ENCODE data around the gene CDC16.

Gene CDC16

DNA sequence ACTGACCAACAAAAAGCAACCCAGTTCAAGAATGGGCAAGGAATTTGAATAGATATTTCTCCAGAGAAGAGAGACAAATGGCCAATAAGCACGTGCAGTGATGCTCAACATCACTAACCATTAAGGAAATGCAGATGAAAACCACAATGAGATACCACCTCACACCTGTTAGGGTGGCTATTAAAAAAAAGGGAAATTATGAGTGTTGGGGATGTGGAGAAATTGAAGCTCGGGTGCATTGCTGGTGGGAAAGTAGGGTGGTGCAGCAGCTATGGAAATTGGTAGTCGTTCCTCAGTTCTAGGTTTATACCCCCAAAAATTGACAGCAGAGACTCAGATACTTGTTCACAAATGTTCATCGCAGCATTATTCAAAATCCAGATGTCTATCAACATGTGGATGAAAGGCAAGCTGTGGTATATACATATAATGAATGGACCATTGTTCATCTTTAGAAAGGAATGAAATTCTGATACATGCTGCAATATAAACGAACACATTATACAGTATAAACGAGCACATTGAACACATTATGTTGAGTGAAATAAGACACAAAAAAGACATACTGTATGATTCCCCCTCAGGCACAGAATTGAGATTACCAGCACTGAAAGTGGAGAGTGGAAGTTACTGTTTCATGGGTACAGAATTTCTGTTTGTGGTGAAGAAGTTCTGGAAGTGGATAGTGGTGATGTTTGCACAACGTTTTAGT, 80.5 kb downstream of the CDC16 start:
- H3K4me1 ChIP-seq (ENCODE audit: low read length): peaks cover 32% of the 10 kb centered on the region
- peak overlapping the region; percentile 93 for H3K9ac ChIP-seq (ENCODE audit: low read length)
- H3K9me3 ChIP-seq (ENCODE audit: insufficient read depth, low read length): no peaks in the 10 kb centered on the region
- peaks cover 52% of the 10 kb centered on the region for H4K20me1 ChIP-seq (ENCODE audit: insufficient read depth, low read length)
- TF ChIP-seq EZH2phosphoT487 (IDR thresholded peaks at IDR 0.05; ENCODE audit: low read depth): no peak
- TF ChIP-seq, protein P1, sequence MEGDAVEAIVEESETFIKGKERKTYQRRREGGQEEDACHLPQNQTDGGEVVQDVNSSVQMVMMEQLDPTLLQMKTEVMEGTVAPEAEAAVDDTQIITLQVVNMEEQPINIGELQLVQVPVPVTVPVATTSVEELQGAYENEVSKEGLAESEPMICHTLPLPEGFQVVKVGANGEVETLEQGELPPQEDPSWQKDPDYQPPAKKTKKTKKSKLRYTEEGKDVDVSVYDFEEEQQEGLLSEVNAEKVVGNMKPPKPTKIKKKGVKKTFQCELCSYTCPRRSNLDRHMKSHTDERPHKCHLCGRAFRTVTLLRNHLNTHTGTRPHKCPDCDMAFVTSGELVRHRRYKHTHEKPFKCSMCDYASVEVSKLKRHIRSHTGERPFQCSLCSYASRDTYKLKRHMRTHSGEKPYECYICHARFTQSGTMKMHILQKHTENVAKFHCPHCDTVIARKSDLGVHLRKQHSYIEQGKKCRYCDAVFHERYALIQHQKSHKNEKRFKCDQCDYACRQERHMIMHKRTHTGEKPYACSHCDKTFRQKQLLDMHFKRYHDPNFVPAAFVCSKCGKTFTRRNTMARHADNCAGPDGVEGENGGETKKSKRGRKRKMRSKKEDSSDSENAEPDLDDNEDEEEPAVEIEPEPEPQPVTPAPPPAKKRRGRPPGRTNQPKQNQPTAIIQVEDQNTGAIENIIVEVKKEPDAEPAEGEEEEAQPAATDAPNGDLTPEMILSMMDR (IDR thresholded peaks at IDR 0.05; ENCODE audit: low read depth, low read length): no peak
- H2AFZ ChIP-seq (ENCODE audit: low read depth, low read length): no peak overlapping the region
- peak overlapping the region; percentile 91 for H3K27ac ChIP-seq (ENCODE audit: low read length)
- no peaks in the 10 kb centered on the region for H3K27me3 ChIP-seq (ENCODE audit: low read depth, low read length)
- peaks cover 29% of the 10 kb centered on the region for H3K36me3 ChIP-seq (replicated peaks; ENCODE audit: low read depth, low read length)
- peak overlapping the region; percentile 89 for H3K4me2 ChIP-seq (ENCODE audit: low read length)
- peaks cover 68% of the 10 kb centered on the region for H3K79me2 ChIP-seq (ENCODE audit: low read length)
- peak overlapping the region; percentile 88 for H3K4me3 ChIP-seq (ENCODE audit: low read length)

DNA sequence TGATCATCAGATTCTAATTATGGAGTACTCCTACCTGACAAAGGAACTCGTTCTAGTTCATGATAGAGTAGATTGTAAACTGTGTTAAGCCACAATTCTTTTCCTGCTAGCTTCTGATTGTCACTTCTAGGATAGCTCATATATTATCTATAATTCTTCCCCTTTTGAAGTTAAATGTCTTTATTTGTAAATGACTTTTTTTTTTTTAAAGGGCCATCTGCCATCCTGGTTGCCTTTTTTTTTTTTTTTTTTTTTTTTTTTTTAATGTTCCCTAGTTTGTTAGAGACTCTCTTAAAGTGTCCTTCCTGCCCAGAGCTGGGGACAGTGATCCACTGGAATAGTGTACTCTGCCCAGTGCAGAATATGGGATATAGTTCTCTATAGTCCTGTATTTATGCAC, 83.9 kb downstream of the CDC16 start:
- Histone ChIP-seq H3K4me2 (ENCODE audit: low read length) (no peak overlapping the region), H3K4me1 (ENCODE audit: low read length) (peaks cover 10% of the 10 kb centered on the region), H3K9ac (ENCODE audit: low read length) (no peak overlapping the region), H3K4me3 (ENCODE audit: low read length) (no peak overlapping the region), H3K9me3 (ENCODE audit: insufficient read depth, low read length) (no peaks in the 10 kb centered on the region), H4K20me1 (ENCODE audit: insufficient read depth, low read length) (peaks cover 78% of the 10 kb centered on the region), H2AFZ (ENCODE audit: low read depth, low read length) (no peak overlapping the region), H3K27me3 (ENCODE audit: low read depth, low read length) (no peaks in the 10 kb centered on the region), H3K79me2 (ENCODE audit: low read length) (peaks cover 96% of the 10 kb centered on the region), H3K36me3 (replicated peaks; ENCODE audit: low read depth, low read length) (peaks cover 53% of the 10 kb centered on the region), H3K27ac (ENCODE audit: low read length) (no peak overlapping the region)
- TF ChIP-seq EZH2phosphoT487 (IDR thresholded peaks at IDR 0.05; ENCODE audit: low read depth): no peak
- TF ChIP-seq, protein P1 (IDR thresholded peaks at IDR 0.05; ENCODE audit: low read depth, low read length): no peak

DNA sequence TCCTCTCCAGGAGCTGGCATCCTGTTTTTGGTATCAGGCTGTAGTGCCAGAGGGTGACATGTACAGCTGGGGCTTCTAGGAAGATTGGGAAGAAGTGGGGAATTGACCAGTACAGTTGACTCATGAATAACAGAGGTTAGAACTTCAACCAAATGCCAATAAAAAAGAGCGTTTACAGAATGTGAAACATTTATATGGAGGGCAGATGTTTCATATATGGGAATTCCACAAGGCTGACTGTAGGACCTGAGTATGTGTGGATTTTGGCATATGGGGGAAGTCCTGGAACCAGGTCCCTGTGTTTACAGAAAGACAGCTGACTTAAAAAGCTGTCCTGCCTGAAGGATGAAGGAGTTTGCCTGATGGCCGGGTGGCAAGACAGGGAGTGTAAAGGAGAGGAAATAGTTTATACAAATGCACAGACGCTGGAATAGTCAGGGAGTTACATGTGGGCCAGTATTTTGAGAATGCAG, 84.8 kb downstream of the CDC16 start:
- Histone ChIP-seq H3K9me3 (ENCODE audit: insufficient read depth, low read length) (no peaks in the 10 kb centered on the region), H4K20me1 (ENCODE audit: insufficient read depth, low read length) (peaks cover 82% of the 10 kb centered on the region), H2AFZ (ENCODE audit: low read depth, low read length) (no peak overlapping the region), H3K4me2 (ENCODE audit: low read length) (no peak overlapping the region), H3K36me3 (replicated peaks; ENCODE audit: low read depth, low read length) (peaks cover 62% of the 10 kb centered on the region), H3K4me1 (ENCODE audit: low read length) (peaks cover 7% of the 10 kb centered on the region), H3K79me2 (ENCODE audit: low read length) (peaks cover 96% of the 10 kb centered on the region), H3K27me3 (ENCODE audit: low read depth, low read length) (no peaks in the 10 kb centered on the region), H3K4me3 (ENCODE audit: low read length) (no peak overlapping the region), H3K9ac (ENCODE audit: low read length) (no peak overlapping the region), H3K27ac (ENCODE audit: low read length) (no peak overlapping the region)
- TF ChIP-seq EZH2phosphoT487 (IDR thresholded peaks at IDR 0.05; ENCODE audit: low read depth): no peak
- TF ChIP-seq, protein P1 (IDR thresholded peaks at IDR 0.05; ENCODE audit: low read depth, low read length): no peak

DNA sequence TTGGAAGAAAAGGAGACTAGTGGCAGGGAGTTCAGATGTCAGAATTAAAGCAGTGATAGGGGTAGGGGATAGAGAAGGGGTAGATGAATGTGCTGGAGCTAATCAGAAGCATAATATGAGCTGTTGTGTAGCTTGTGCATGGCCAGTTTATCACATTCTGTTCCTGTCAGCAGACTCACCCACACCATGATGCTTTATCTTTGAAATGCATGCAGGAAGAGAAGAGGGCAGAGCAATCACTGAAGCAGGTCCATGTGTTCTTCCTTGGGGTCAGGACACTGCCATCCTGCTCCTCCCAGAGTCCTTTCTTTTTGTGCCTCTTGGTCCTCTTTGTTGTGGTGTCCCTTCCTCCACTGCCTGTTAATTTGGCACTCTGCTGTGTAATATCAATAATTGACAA, 85.4 kb downstream of the CDC16 start:
- Histone ChIP-seq H3K4me3 (ENCODE audit: low read length) (no peak overlapping the region), H3K79me2 (ENCODE audit: low read length) (peaks cover 96% of the 10 kb centered on the region), H3K9ac (ENCODE audit: low read length) (no peak overlapping the region), H2AFZ (ENCODE audit: low read depth, low read length) (no peak overlapping the region), H3K9me3 (ENCODE audit: insufficient read depth, low read length) (no peaks in the 10 kb centered on the region), H3K27ac (ENCODE audit: low read length) (no peak overlapping the region), H3K4me1 (ENCODE audit: low read length) (peaks cover 7% of the 10 kb centered on the region), H3K36me3 (replicated peaks; ENCODE audit: low read depth, low read length) (peaks cover 68% of the 10 kb centered on the region), H4K20me1 (ENCODE audit: insufficient read depth, low read length) (peaks cover 85% of the 10 kb centered on the region), H3K4me2 (ENCODE audit: low read length) (no peak overlapping the region), H3K27me3 (ENCODE audit: low read depth, low read length) (no peaks in the 10 kb centered on the region)
- TF ChIP-seq, protein P1 (IDR thresholded peaks at IDR 0.05; ENCODE audit: low read depth, low read length): no peak
- TF ChIP-seq EZH2phosphoT487 (IDR thresholded peaks at IDR 0.05; ENCODE audit: low read depth): no peak

All from OCI-LY3 (cell line).